Measurements from ENCODE around the gene MAML1.
"Not testable (repeated sequence)": the region's sequence is repeated elsewhere in the genome, so short reads cannot be mapped to it uniquely, and the experiment has no call there.

GRCh38 chr5:179789278-179789677 lies 56.7 kb downstream of the MAML1 start:
- TF ChIP-seq CTCF (IDR thresholded peaks at IDR 0.05; ENCODE audit: low read depth, low read length); POLR2A (IDR thresholded peaks at IDR 0.05; ENCODE audit: extremely low read depth, insufficient read length); MAX (IDR thresholded peaks at IDR 0.05; ENCODE audit: low read depth, low read length): not testable (repeated sequence)

All from NB4 (cell line).